ENCODE measurements around the gene CLDN19.
"Not testable (repeated sequence)": the region's sequence is repeated elsewhere in the genome, so short reads cannot be mapped to it uniquely, and the experiment has no call there.

CLDN19 gene

DNA sequence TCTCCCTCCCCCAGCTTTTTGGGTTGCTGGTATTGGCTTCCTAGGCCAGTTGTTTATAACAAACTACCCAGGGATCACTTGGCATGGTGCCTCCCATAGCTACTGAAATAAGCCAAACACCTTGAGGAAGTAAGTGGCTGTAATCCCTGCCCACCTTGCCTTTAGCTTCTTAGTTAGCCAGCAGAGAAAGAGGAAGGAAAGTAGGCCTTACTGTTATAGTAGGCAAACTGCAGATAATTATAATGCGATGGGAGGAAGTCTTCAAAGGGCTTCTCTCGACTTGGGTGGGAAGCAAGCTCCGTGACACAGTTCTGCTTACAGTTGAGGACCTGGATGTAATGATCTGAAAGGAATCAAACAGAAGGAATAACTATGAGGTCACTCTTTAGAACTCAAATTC is 18.6 kb upstream of the CLDN19 start:
- no peak for DNase-seq

DNA sequence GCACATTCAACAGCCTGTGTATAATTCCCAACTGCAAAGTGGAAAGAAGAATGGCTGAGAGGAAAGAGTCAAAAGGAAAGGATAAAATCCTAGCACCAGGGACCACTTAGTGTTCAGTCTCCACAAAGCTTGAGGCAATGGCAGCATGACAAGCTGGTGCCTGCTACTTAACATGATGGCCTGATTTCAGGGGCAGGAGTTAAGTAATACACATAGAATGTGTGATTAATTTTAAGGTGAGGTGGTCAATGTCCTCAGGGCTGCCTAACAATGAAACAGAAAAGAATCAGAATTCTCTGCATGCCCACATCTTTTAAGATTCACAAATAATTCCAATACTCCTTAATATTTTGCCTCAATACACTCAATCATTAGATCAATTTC is 17.8 kb upstream of the CLDN19 start:
- DNase-seq: no peak

DNA sequence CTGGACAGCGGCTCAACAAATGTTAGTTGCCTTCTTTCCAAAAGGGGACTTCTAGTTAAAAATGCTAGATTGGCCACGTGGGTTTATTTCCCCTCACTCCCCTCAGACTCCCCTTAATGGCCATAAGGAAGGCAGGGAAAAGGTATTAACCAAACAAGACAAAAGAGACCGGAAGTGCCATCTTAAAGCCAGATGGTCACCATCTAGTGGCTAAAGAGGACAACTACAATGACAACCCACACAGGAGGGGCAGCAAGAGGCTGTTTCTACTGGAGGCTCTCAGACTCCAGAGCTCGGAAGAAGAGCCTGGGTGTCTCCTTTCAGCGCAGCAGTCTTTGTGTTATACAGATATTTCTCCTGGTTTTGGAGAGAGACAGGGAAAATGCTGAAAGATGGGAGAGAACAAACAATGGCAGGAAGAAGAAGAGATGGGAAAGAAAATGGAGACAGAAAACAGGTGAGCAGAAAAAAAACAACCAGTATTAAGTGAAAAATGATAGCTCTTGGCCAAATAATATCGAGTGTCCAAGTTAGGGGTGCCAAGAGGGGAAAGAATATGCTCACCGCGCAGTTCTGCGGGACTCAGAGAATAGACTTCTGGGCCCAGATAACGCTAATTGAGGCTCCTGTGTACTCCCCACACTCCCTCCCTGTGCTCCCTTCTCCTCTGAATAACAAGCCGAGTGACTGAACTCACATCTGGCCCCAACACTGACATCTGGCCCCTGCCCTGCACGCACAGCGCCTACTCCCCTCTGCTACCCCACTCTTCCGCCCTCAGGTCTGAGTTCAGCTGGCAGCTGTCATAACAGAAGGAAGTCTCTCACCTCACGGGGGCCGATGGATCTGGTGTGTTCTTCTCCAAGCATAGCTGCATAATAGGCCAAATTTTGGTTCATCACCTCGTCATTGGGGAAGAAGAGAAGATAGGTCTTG is 17.2 kb upstream of the CLDN19 start:
- peak; percentile 58 for DNase-seq

DNA sequence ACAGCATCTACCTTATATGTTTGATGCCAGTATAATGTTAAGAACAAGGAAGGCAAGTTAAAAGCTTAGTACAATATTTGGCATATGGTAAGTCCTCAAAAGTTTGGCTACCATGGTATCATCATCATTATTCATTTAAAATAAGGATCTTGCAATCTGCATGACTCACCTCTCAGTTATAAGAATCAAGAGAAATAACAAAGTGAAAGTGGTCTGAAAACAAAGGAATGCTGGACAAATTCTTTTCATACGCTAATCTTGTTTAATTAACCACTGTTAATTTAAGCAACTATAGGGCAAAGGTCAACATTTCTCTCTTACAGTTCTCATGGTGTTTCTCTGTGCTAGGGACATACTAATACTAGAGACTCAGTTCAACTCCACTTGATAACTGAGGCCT is 13.0 kb upstream of the CLDN19 start:
- no peak for DNase-seq

DNA sequence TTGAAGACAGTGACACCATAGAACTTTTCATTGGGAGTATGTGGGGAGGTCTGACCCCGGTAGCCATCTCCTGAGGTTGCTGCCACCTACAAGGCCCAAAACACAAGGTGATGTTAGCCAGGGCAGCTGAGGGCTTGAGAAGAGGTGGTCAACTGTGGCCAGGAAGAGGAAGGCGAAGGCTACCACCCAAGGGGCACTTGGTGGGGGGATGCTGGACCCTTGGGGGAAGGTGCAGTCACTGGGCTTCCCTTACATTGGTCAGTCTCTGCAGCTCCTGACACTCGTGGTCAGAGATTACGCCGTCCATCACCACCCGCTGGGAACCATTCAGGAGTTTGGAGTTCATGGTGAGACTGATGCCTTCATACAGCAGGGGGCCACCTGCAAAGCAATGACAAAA is 12.2 kb upstream of the CLDN19 start:
- DNase-seq: no peak

DNA sequence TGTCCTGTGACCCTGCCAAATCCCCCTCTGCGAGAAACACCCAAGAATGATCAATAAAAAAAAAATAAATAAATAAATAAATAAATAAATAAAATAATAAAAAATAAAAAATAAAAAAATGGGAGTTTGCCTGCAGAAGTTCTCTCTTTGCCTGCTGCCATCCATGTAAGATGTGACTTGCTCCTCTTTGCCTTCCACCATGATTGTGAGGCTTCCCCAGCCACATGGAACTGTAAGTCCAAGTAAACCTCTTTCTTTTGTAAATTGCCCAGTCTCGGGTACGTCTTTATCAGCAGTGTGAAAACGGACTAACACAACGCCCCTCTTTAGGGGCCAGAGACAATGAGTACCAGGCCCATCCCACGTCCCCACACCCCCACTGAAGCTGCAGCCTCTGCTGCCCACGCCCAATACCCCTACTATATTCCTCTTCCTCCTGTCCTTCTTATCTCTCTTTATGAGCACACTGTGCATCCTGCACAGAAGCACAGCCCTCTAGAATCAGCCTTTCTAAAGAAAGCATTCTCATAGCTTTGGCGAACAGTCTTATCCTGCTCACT is 11.6 kb upstream of the CLDN19 start:
- not testable (repeated sequence) for DNase-seq

DNA sequence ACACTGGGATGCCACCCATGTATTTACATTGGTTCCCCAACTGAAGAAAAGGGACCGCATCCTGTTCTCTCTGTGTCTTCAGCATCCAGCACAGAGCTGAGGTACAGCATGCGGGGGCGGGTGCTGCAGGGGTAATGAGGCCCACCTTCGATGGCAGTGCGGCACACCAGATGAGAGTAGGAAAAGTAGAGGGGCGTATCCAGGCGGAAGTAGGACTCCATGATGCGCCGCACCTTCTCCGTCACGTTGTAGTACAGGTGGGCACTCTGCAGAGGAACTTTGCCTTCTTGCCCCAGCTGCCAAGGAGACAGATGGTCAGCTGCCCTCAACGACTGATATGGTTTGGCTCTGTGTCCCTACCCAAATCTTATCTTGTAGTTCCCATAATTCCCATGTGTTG is 10.0 kb upstream of the CLDN19 start:
- DNase-seq: no peak

DNA sequence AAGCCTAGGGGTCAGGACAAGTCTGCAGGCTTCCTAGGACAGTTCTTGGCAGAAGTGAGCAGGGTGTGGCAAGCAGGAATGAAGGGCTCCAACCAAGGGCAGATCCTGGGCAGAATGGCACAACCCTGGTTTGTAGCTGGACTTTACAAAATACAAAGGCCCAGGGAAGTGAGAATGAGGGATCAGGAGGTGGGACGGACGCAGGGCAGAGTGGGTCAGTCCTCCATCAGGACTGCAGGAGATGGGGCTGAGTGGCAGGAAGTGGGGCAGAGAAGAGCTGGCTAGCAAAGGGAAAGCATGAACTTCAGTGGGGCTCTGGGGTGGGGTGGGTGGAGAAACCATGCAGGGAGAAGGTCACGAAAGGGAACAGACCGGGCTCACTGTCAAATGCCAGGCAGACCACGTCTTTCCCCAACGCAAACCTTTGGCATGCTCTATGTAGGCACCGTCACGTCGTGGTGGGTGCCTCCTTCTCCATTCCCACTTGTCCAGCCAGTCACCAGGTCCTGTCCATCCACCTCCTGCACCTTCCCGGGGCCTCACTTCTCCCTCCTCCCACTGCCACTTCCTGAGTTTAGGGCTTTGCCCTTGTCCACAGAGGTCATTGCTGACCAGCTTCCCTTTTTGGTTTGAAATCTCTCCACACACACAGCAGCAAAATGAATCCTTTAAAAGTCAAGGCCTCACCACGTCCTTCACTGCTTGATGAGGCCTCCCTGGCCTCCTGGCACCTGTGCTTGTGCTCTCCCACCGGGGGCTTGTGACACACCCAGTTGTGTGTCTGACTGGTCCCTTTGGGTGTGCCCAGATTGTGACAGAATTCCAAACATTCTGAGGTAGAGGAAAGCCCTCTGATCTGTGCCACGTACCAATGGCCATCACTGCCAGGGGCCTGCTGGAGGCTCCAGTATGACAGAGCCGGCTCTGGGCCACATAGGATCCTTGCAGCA is 8.7 kb upstream of the CLDN19 start:
- DNase-seq: no peak

DNA sequence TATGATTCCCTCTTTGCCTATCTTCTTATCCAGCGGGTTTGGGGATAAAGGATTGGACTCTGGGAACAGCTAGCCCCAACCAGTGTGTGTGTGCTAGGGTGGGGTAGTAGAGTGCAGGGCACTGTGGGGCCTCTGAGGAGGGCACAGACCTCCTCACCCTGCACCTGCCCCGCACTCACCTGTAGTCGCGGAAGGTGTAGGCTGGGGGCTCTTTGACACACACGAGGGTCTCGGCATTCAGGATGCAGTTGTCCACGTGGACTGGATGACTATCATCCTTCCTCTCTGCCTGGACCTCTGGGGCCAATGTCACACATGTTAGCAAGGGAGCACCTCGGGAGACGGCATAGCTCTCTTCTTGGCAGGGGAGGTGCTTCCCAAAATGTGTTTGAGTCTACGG is 8.0 kb upstream of the CLDN19 start:
- no peak for DNase-seq

DNA sequence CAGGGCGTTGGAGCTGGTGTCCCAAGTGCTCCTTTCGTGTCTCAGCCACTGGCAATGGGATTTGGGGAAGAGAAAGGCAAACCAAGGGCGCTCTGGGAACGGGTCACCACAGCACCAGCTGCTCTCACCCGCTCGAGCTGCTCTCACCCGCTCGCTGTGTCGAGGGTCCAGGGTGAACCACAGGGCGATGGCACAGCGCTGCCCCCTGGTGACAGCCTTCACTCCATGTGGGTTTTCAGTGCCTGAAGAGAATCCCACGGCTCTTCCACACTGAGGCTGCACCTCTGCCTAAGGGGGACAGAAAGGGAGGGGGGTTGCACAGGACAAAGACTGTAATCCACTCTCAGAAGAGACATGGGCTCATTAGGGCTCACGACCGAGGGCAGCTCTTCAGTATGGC is 7.1 kb upstream of the CLDN19 start:
- DNase-seq: peak; percentile 37

DNA sequence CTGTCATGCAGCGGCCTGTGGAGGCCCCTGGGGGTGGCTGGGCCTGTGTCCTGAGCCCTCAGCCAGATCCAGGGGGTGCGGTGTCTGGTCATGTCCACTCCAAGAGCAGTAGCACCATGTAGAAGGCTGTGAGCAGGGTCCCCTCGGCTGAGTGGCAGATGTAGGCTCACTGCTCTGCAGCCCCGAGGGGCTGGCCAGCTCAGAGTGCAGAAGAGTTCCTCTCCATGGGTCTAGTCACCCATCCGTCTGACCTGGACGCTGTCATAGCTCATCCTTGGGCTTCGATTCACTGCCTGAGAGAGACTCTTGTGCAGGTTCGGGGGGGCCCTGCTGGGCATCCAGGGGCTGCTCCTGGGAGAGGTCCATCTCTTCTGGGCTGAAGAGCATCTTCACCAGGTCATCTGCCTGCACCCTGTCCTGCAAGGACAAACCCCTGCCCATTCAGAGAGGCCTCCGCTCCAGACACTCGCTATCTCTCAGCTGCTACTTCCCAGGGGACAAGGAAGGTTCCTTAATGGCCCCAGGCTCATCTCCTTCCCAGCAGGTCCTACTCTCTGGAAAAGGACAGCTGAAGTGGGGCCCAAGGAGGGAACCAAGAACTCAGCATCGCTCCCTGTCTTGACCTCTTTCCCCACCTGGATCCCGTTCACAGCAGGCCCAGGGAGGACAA is 6.5 kb upstream of the CLDN19 start:
- DNase-seq: no peak

DNA sequence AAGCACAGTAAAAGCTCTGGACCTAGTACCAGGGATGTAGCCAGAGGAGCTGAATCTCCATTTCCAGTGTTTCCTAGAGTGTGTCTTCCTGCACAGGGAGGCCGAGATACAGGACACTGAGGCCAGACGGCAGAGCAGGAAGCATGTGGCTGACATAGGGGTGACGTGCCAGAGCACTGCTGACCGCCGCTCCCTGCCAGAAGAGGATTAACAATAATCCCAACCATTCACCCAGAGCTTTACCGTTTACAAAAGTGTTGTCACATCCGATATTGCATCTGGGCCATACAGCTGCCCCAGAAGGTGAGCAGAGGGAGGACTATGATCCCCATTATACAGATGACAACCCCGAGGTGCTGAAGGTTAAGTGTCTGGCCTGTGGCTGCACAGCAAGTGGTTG is 5.8 kb upstream of the CLDN19 start:
- DNase-seq: no peak

DNA sequence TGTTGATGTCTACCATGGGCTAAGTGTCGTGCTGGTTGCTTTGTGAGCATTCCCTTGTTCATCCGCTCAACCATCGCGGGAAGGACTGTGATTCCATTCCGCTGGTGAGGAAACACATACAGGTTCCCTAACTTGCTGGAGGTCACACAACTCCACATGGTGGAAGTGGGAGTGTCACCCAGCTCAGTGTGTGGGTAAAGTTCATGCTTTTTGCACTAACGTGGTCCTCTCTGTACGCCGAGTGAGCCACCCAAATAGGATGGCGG is 4.0 kb upstream of the CLDN19 start:
- no peak for DNase-seq

DNA sequence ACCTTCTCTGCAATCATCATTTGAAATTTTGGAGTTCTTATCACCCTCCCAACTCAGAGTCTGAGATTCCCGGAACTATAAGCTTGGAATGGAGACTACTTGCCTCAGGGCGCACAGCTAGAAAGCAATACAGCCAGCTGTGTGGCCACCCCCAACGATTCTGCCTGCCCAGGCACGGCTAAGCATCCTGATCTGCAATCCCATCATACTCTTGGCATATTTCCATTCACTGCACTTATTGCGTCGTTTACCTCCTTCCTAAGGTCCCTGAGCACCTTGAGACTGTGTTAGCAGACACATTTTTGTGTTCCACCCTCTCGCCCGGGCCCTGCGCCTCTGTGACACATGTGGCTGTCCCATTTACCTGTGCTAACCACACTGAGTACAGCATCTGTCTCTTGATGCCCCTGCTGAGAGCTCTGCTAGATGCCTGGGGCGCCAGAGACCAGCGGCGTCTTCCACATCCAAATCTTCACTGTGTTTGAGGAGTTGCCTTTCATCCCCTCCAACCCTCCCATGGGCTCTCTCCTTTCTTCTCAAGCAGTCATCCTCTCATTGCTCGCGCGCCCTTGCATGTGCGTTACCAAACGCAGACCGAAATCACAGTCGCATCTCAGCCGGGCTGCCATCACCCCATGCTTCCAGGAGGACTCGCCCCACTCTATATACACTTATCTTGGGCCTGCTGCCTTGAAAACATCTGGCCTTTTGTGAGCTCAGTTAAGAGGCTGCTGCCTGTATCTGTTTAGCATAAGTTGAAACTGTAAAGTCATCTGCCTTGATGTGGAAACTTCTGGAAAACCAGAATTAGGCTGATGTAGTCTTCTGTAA is 3.5 kb upstream of the CLDN19 start:
- no peak for DNase-seq

DNA sequence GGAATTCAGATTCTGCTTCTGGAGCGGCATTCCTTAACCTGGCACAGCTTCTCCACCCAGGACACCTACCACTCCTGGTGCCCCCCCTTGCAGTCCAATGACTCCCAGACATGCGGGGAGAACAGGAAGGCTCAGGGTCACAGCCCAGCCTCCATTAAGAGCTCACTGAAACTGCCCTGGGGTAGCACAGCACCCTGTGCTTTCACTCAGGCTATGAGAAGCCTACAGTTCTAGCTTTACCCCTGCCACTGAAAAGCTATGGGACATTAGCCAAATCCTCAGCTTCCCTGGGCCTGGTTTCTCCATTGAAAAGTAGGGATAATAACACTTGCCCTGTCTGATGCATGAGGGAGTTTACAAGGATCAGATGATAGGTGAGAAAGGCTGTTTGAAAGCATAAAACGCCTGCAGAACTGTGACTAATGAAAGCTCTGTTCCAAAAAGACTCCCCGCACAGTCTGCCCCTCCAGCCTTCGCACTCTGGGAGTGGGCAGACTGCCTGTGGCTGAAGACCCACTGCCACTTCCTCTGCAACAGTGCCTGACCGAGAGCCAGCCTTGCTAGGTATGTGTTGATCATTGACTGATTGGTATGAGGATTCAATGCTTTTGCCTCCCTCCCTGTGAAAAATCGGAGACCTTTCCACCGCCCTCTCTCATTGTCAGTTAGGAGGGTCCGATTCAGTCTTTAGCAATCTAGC is 2.7 kb upstream of the CLDN19 start:
- DNase-seq: no peak

DNA sequence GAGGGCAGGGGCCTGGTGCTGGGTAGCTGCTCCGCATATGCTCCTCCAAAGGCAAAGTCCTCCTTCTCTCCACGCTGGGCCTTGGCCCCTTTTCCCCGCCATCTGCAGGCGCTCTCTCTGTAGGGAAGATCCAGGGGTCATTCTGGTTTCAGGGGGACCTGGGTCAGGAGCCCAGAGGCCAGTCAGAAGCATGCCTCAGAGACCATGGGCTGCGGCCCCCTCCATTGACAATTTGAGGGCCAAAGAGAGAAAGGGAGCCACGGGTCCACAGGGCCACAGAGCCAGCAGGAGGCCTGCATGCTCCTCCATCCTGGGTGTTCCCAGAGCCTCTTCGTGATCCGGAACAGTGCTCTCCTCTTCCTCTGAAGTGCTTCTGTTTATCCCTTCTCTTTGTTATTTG is 2.1 kb upstream of the CLDN19 start:
- DNase-seq: no peak

DNA sequence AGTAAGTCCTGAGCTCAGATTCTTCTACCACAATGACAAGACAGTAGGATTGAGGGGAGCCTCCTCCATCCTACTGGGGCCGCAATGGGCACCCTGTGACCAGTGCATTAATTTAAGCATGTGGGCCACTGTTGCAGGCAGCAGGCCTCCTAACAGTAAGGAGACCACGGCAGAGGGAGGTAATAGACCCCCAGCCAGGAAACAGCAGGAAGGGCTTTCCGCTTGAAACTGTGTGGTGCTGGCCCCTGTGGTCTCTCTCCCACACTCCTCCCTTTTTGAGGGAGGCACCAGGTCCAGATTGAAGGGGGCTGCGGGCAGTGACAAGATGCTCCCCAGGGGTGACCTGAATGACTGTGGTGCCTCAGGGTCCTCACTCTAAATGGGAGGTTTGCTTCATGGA is 1.7 kb upstream of the CLDN19 start:
- DNase-seq: no peak

DNA sequence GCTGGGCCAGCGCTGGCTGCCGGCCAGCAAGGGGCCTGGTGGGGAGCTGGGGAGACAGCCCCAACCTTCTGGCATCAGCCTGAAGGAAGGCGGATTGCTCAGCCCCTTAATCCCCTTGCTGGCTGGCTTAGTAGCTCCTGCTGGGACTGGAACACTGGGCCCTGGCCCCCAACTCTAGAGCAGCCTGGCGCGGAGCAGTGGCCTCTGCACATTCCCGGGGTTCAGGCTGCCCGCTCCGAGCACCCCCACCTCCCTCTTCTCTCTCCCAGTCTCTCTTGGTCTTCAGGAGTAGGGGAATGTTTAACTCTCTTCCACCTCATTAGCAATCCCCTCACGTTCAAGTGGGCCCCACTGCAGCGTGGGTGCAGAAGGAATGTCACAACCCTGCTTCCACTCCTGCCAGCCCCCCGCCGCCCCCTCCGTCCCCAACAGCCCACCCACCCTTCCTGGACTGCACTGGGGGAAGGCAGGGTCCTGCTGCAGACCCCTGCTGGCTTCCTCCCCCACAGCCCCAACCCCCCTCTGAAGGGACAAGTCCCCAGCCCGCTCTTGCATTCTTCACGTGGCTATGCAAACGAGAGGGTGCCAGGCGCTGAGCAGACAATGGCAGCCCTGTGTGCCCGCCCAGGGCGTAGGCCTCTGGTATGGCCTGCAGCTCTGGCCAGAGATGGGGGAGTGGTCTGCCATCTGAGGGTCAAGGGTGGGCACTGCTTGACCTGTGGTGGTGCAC is 980 bp upstream of the CLDN19 start:
- DNase-seq: peak; percentile 62

DNA sequence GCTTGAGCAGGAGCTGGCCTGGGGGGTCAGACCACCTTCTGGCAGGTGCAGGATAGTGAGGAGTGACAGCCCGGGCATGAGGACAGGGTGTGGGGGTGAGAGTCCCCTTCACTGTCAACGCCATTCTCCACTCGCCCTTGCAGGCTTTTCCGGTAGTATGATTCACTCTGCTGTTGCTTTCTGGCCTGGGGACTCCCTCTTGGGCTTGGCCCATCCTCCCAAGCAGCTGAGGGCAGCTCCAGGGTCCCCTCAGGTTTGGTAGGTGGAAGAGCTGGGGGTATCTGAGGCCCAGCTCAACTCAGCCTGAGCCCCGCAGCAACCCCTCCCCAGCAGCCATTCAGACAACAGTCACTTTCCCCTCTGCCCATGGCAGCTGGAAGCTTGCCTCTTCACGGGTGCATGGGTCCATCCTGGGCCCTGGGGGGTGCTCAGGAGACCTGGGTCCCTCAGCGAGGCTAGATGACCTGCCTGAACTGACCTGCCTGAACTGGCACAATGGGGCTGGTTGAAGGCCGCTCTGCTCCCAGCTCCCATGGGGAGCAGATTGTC is 1.3 kb downstream of the CLDN19 start:
- DNase-seq: no peak

DNA sequence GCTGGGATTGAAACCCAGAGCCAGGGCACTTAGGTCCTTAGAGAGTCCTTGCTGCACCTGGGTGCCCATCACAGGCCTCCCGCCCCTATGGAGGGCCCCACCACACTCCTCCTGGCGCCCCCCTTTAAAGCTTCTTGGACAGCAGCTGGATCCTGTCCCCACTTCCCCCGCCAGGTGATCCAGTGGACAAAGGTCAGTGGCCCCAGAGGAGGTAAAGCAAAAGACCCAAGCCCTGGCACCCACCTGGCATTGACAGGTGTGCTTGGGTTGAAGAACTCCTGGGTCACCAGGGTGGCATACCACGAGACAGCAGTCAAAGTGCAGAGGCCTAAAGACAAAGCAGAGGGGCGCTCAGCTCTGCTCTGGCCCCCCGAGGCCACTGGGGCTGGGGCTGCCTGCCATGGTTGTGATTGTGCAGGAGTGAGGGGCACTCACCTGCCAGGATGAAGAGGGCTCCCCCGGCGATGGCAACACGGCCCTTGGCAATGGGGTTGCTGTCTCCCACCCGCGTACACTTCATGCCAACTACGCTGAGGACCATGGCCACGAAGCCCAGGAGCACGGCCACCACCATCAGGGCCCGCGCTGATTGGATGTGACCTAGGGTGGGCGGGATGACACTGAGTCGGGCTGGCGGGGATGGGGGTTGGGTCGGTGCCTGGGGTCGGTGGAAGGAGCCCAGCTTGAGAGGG is 1.9 kb downstream of the CLDN19 start:
- DNase-seq: no peak

Data from NCI-H526 treated with DMSO at 0.1 percent for 48 hours (cell line).